ENCODE data around the gene SCN7A.

DNA sequence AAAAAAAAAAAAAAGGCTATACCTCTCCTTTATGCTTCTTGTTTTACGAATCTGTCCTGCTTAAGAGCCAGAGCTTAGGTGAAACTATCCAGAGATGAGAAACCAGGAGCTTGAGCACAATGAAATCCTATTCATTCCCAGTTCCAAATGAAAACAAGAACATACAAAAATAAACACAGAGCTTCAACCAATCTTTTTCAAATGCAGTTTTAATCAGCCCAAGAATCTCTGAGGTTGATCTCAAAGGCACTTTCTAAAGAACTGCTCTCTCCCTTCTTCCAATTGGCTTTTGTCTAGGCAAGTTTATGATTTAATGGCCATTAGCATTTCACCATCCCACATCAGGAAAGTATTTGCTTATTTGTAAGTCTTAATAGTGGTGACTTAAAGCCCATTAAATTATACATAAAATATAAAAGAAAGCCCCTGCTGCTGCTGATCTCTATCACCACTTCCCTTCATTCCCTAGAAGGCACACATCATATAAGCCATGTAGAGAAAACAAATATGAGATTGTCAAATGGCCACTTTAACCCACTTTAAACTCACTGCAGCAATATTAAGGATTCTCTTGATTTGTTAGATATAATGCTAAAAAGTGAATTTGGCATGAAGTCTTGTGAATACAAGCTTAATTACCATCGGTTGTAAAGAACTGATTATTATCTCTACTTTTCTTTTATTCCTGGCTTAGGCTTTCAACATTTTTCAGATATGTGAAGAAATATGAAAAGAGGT, 89.0 kb downstream of the SCN7A start:
- TF ChIP-seq POLR2A (IDR thresholded peaks at IDR 0.05): no peak
- TF ChIP-seq, protein P1, sequence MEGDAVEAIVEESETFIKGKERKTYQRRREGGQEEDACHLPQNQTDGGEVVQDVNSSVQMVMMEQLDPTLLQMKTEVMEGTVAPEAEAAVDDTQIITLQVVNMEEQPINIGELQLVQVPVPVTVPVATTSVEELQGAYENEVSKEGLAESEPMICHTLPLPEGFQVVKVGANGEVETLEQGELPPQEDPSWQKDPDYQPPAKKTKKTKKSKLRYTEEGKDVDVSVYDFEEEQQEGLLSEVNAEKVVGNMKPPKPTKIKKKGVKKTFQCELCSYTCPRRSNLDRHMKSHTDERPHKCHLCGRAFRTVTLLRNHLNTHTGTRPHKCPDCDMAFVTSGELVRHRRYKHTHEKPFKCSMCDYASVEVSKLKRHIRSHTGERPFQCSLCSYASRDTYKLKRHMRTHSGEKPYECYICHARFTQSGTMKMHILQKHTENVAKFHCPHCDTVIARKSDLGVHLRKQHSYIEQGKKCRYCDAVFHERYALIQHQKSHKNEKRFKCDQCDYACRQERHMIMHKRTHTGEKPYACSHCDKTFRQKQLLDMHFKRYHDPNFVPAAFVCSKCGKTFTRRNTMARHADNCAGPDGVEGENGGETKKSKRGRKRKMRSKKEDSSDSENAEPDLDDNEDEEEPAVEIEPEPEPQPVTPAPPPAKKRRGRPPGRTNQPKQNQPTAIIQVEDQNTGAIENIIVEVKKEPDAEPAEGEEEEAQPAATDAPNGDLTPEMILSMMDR (IDR thresholded peaks at IDR 0.05): no peak
